Sciatic nerve (tissue), 2 donors: ENCODE data around the gene PHLDA1. TPM values are rescaled to one million over a fixed set of nuclear protein-coding genes. Genes with fewer than 3 reads are reported as not detected.

ENCODE experiments used
- ATAC-seq: fragments of 200-7000 bp; cut with Tn5 transposase; one replicate; pipeline ENCODE4 v1.9.1; 2020; ENCODE audit warnings: mild to moderate bottlenecking, moderate library complexity
- DNase-seq: peaks from one replicate; pipeline ENCODE4 v3.0.0-alpha.2; 2020; ENCODE audit warnings: low spot score
- intact Hi-C: fragments of 100-400 bp; cut with DNase I; formaldehyde crosslinking; loops from one replicate; pipeline ENCODE4 v1.14.2; 2022
- total RNA-seq: library from RNA; stranded (reverse); fragmentation: NEBNext Ultra II Directional; extraction: Animal tissue kit (Norgen Biotek cat#: 25700); gene quantifications from one replicate; pipeline ENCODE4 v1.2.1, GENCODE V29; 2021
- donor health status: DM: no; HTN: no; CAD: no.
- donor health status: DM: no; HTN: no; CAD: no.

PHLDA1 gene
- total RNA-seq, 1 donor from 2014 or later = 34.2 TPM

- intact Hi-C loops = no loop called here
- no peak for ATAC-seq
- no peak for DNase-seq
These were observed 9.8 kb upstream of the PHLDA1 start for GRCh38 chr12:76041406-76041805.

GRCh38 chr12:76040461-76040860, 8.9 kb upstream of the PHLDA1 start:
- no peak for DNase-seq
- intact Hi-C loops = no loop called here
- ATAC-seq = no peak

- ATAC-seq = no peak
- intact Hi-C loops = loop anchor here (10.0 kb wide), 1 partner anchor 513 kb away; no protein-coding TSS in a partner anchor
These were observed 6.6 kb upstream of the PHLDA1 start for GRCh38 chr12:76038176-76038575.

GRCh38 chr12:76037130-76038103, 5.8 kb upstream of the PHLDA1 start:
- DNase-seq = no peak
- ATAC-seq = peak; percentile 82

More at GRCh38 chr12:76038176-76038575, 6.6 kb upstream of the PHLDA1 start:
- no peak for DNase-seq

GRCh38 chr12:76035045-76035444, 3.5 kb upstream of the PHLDA1 start:
- DNase-seq = no peak
- intact Hi-C loops = loop anchor here (10.0 kb wide), 1 partner anchor 510 kb away; no protein-coding TSS in a partner anchor
- ATAC-seq = no peak

More at GRCh38 chr12:76037130-76038103, 5.8 kb upstream of the PHLDA1 start:
- intact Hi-C loops = loop anchor here (10.0 kb wide), 1 partner anchor 513 kb away; no protein-coding TSS in a partner anchor

GRCh38 chr12:76033081-76034011, 1.8 kb upstream of the PHLDA1 start:
- intact Hi-C loops = loop anchor here (10.0 kb wide), 1 partner anchor 509 kb away; no protein-coding TSS in a partner anchor
- ATAC-seq (no peak), DNase-seq (no peak)

- DNase-seq (peak; percentile 70), ATAC-seq (peak; percentile 60)
These were observed 736 bp upstream of the PHLDA1 start for GRCh38 chr12:76032043-76032981.

GRCh38 chr12:76031081-76031413, 529 bp downstream of the PHLDA1 start:
- intact Hi-C loops = loop anchor here (10.0 kb wide), 1 partner anchor 506 kb away; no protein-coding TSS in a partner anchor
- no peak for DNase-seq
- no peak for ATAC-seq

More at GRCh38 chr12:76032043-76032981, 736 bp upstream of the PHLDA1 start:
- intact Hi-C loops = loop anchor here (10.0 kb wide), 1 partner anchor 508 kb away; no protein-coding TSS in a partner anchor

GRCh38 chr12:76030341-76031080, 1.1 kb downstream of the PHLDA1 start:
- ATAC-seq (peak; percentile 7), DNase-seq (peak; percentile 67)
- intact Hi-C loops = loop anchor here (10.0 kb wide), 1 partner anchor 506 kb away; no protein-coding TSS in a partner anchor

- ATAC-seq (no peak), DNase-seq (no peak)
- intact Hi-C loops = loop anchor here (10.0 kb wide), 1 partner anchor 505 kb away; no protein-coding TSS in a partner anchor
These were observed 1.6 kb downstream of the PHLDA1 start for GRCh38 chr12:76029982-76030340.

- intact Hi-C loops = no loop called here
- ATAC-seq = no peak
- no peak for DNase-seq
These were observed 2.9 kb downstream of the PHLDA1 start for GRCh38 chr12:76028571-76029277.

- DNase-seq (no peak), ATAC-seq (peak; percentile 40)
- intact Hi-C loops = no loop called here
These were observed 4.9 kb downstream of the PHLDA1 start for GRCh38 chr12:76026643-76027063.

- ATAC-seq (no peak), DNase-seq (no peak)
- intact Hi-C loops = no loop called here
These were observed 5.7 kb downstream of the PHLDA1 start for GRCh38 chr12:76025601-76026575.

GRCh38 chr12:76024942-76025600, 6.5 kb downstream of the PHLDA1 start:
- ATAC-seq (no peak), DNase-seq (no peak)
- intact Hi-C loops = no loop called here
